ENCODE measurements around the gene AGAP1.

GRCh38 chr2:235727174-235727573, 233.3 kb downstream of the AGAP1 start:
- no peak for TF ChIP-seq CTCF (IDR thresholded peaks at IDR 0.05)
- TF ChIP-seq POLR2A (IDR thresholded peaks at IDR 0.05): no peak

Measured in uterus (tissue), 2 donors.